ENCODE results near the gene ACO2.

DNA sequence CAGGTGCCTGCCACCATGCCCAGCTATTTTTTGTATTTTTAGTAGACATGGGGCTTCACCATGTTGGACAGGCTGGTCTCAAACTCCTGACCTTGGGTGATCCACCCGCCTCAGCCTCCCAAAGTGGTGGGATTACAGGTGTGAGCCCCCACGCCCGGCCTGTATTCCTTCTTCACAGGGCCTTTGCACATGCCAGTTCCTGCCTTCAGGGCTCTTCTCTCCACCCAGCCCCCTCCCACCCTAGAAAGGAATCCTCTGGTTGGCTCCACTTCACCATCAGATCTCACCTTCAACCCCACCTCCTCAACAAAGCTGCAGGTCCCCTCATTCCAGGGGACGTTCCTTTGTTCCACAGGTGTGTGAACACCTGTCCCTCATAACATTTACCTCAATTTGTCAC, 73.3 kb downstream of the ACO2 start:
- TF ChIP-seq, protein P1, sequence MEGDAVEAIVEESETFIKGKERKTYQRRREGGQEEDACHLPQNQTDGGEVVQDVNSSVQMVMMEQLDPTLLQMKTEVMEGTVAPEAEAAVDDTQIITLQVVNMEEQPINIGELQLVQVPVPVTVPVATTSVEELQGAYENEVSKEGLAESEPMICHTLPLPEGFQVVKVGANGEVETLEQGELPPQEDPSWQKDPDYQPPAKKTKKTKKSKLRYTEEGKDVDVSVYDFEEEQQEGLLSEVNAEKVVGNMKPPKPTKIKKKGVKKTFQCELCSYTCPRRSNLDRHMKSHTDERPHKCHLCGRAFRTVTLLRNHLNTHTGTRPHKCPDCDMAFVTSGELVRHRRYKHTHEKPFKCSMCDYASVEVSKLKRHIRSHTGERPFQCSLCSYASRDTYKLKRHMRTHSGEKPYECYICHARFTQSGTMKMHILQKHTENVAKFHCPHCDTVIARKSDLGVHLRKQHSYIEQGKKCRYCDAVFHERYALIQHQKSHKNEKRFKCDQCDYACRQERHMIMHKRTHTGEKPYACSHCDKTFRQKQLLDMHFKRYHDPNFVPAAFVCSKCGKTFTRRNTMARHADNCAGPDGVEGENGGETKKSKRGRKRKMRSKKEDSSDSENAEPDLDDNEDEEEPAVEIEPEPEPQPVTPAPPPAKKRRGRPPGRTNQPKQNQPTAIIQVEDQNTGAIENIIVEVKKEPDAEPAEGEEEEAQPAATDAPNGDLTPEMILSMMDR (IDR thresholded peaks at IDR 0.05): no peak
- no peak for TF ChIP-seq POLR2AphosphoS5 (IDR thresholded peaks at IDR 0.05)
- no peak for TF ChIP-seq EP300 (IDR thresholded peaks at IDR 0.05)
- no peak for TF ChIP-seq POLR2A (IDR thresholded peaks at IDR 0.05)
